ENCODE measurements around the gene AEBP1.

DNA sequence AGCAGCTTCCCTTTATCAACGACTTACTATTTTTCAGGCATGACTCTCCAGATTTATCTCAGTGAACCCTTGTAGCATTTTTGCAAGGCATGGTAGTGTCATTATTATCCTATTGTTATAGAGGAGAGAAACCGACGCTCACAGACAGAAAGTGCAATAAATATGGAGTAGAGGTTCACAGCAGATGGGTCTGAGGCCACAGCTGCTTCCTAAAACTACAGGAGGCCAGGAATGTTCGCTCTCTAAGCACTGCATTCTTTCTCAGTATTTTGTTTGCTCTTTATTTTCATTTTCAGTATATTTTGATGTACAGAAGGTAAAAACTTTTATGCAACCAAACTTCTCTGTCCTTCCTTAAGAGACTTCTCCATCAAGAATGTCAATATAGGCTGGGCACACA is 4.5 kb upstream of the AEBP1 start:
- TF ChIP-seq CTCF (IDR thresholded peaks at IDR 0.05; ENCODE audit: low read depth, low read length) (no peak), EZH2phosphoT487 (IDR thresholded peaks at IDR 0.05; ENCODE audit: low read depth) (no peak)

Data from OCI-LY3 (cell line).